ENCODE data around the gene PDE6A.
A peak's percentile ranks its signal among the peaks of the same experiment; 100 is the strongest.

Gene PDE6A

DNA sequence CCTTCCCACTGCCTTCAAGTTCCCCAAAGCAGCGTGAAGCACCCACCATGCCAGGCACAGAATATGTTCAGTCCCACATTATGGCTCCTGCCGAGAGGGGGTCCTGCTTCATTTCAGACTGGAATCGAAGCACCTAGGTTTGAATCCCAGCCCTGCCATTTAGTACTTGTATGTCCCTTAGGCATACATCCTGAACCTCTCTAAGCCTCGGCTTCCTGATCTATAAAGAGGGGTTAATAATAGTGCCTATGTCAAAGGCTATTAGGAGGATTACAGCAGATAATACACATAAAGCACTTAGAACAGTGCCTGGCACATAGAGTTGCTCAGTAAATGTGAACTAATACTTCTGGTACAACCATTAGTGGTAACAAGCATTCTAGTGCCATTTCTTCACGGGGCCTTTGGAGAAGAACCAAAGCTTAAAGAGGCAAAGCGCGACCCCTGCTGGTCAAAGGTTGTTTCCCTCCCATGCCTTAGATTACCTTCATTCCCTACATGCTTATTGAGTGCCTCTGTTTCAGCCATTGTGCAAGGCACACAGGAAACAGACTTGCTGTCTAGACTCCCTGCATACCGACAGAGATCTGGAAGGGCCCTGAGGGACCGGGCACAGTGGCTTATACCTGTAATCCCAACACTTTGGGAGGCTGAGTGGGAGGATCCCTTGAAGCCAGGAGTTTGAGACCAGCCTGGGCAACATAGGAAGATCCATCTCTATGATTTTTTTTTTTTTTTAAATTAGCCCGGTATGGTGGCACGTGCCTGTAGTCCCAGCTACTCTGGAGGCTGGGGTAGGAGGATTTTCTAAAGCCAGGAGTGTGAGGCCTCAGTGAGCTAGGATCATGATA is 116.2 kb downstream of the PDE6A start:
- Histone ChIP-seq H3K9ac (ENCODE audit: low read length) (no peak overlapping the region), H3K27me3 (ENCODE audit: control insufficient read depth in 1 of 2, insufficient read depth in 2 of 2, low read length in 2 of 2) (no peaks in the 10 kb centered on the region), H3K9me3 (ENCODE audit: low read length) (no peaks in the 10 kb centered on the region), H3K4me3 (ENCODE audit: low read depth in 1 of 2, low read length in 2 of 2) (no peak overlapping the region), H3K4me1 (ENCODE audit: insufficient read depth, low read length) (peaks cover 66% of the 10 kb centered on the region), H3K27ac (ENCODE audit: low read depth, low read length) (peak overlapping the region; percentile 45), H3K36me3 (ENCODE audit: insufficient read depth, low read length) (peaks cover 24% of the 10 kb centered on the region)

DNA sequence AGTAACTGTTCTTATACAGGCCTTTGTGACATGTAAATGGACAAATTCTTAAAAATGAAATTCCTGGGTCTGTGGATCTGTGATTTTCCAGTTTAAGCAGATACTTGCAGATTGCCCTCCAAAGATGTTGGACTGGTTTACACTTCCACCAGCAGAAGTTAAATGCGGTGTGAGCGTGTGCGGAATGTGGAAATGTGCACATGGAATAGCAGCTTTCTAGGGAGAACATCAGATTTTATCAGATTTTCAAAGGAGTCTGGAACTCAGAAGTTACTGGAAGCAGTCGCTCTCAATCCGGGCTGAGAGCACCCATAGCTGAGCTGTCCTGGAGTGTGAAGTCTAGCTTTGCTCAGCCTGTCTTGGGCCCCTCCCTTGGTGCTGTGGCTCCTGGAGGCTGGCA is 117.0 kb downstream of the PDE6A start:
- peaks cover 16% of the 10 kb centered on the region for H3K36me3 ChIP-seq (ENCODE audit: insufficient read depth, low read length)
- peak overlapping the region; percentile 34 for H3K9ac ChIP-seq (ENCODE audit: low read length)
- H3K9me3 ChIP-seq (ENCODE audit: low read length): no peaks in the 10 kb centered on the region
- H3K27ac ChIP-seq (ENCODE audit: low read depth, low read length): peak overlapping the region; percentile 45
- H3K4me1 ChIP-seq (ENCODE audit: insufficient read depth, low read length): peaks cover 74% of the 10 kb centered on the region
- H3K27me3 ChIP-seq (ENCODE audit: control insufficient read depth in 1 of 2, insufficient read depth in 2 of 2, low read length in 2 of 2): no peaks in the 10 kb centered on the region
- H3K4me3 ChIP-seq (ENCODE audit: low read depth in 1 of 2, low read length in 2 of 2): no peak overlapping the region

DNA sequence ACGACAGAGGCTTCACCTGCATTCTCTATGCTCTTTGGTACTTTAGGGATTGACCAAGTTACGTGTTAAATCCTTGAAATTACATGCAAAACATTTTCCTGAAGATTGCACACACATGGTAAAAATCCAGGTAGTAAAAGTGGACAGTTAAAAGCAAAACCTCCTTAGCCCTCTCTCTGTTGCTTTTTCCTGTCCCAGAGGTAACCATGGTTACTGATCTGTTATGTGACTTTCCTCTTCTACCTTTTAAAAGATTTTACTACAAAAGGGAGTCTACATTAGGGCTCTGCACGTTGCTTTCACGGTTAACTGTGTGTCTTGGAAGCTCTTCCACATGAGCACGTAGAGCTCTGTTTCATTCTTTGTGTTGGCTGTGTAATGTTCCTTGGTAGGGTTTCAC is 117.5 kb downstream of the PDE6A start:
- H3K9me3 ChIP-seq (ENCODE audit: low read length): no peaks in the 10 kb centered on the region
- peaks cover 12% of the 10 kb centered on the region for H3K36me3 ChIP-seq (ENCODE audit: insufficient read depth, low read length)
- H3K27me3 ChIP-seq (ENCODE audit: control insufficient read depth in 1 of 2, insufficient read depth in 2 of 2, low read length in 2 of 2): no peaks in the 10 kb centered on the region
- peaks cover 74% of the 10 kb centered on the region for H3K4me1 ChIP-seq (ENCODE audit: insufficient read depth, low read length)
- peak overlapping the region; percentile 84 for H3K27ac ChIP-seq (ENCODE audit: low read depth, low read length)
- H3K4me3 ChIP-seq (ENCODE audit: low read depth in 1 of 2, low read length in 2 of 2): no peak overlapping the region
- H3K9ac ChIP-seq (ENCODE audit: low read length): peak overlapping the region; percentile 34

DNA sequence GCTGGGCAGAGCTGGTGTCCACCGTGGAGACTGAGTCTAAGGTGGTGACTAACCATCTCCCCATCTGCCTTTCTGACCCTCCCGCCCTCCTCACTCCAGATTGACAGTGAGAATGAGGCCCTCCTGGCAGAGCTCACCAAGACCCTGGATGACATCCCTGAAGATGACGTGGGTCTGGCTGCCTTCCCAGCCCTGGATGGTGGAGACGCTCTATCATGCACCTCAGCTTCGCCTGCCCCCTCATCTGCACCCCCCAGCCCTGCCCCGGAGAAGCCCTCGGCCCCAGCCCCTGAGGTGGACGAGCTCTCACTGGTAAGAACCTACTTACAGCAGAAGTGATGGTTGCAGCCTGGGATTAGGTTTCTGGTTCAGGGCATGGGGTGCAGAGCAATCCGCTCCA is 118.0 kb downstream of the PDE6A start:
- Histone ChIP-seq H3K9ac (ENCODE audit: low read length) (peak overlapping the region; percentile 39), H3K9me3 (ENCODE audit: low read length) (no peaks in the 10 kb centered on the region), H3K27me3 (ENCODE audit: control insufficient read depth in 1 of 2, insufficient read depth in 2 of 2, low read length in 2 of 2) (no peaks in the 10 kb centered on the region), H3K4me3 (ENCODE audit: low read depth in 1 of 2, low read length in 2 of 2) (no peak overlapping the region), H3K36me3 (ENCODE audit: insufficient read depth, low read length) (peaks cover 11% of the 10 kb centered on the region), H3K4me1 (ENCODE audit: insufficient read depth, low read length) (peaks cover 74% of the 10 kb centered on the region), H3K27ac (ENCODE audit: low read depth, low read length) (peak overlapping the region; percentile 84)

DNA sequence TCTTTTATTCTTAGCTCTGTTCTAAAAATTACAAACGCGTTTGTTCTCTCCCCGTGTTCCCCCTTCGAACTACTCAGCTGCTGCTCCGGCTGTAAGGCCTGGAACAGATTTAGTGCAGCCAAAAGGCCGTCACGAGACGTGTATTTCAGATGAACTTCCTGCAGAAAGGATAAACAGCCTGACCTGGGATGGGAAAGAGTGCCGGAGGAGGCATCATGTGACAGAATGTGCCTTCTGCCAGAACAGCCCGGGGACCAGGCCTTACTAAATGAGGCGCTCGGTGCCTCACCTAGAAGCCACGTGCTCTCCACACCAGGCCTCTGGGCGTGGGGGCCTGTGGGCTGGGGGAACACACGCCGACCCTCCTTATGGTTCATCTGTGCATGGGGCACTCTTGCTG is 119.7 kb downstream of the PDE6A start:
- H3K4me1 ChIP-seq (ENCODE audit: insufficient read depth, low read length): peaks cover 65% of the 10 kb centered on the region
- H3K27me3 ChIP-seq (ENCODE audit: control insufficient read depth in 1 of 2, insufficient read depth in 2 of 2, low read length in 2 of 2): no peaks in the 10 kb centered on the region
- peak overlapping the region; percentile 39 for H3K9ac ChIP-seq (ENCODE audit: low read length)
- H3K27ac ChIP-seq (ENCODE audit: low read depth, low read length): peak overlapping the region; percentile 84
- H3K4me3 ChIP-seq (ENCODE audit: low read depth in 1 of 2, low read length in 2 of 2): no peak overlapping the region
- H3K9me3 ChIP-seq (ENCODE audit: low read length): no peaks in the 10 kb centered on the region
- peaks cover 15% of the 10 kb centered on the region for H3K36me3 ChIP-seq (ENCODE audit: insufficient read depth, low read length)

DNA sequence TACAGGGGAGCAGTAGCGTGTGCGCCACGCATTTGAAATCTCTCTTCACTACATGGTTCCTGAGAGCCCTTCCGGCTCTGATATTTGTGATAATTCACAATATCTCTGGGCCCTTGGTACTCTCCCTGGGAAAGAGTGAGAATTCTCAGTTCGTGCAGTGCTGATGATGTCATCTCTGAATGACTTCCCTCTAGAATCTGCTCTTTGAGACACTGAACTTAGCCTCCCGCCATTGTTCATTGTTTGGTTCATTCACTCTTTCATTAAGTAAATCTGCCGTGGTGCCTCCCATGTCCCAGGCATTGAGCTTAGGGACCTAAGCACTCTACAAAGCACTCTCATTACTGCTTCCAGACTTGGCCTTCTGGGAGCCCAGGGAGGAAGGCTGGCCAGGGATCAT is 120.5 kb downstream of the PDE6A start:
- Histone ChIP-seq H3K9me3 (ENCODE audit: low read length) (no peaks in the 10 kb centered on the region), H3K27ac (ENCODE audit: low read depth, low read length) (peak overlapping the region; percentile 84), H3K9ac (ENCODE audit: low read length) (peak overlapping the region; percentile 22), H3K4me1 (ENCODE audit: insufficient read depth, low read length) (peaks cover 65% of the 10 kb centered on the region), H3K27me3 (ENCODE audit: control insufficient read depth in 1 of 2, insufficient read depth in 2 of 2, low read length in 2 of 2) (no peaks in the 10 kb centered on the region), H3K4me3 (ENCODE audit: low read depth in 1 of 2, low read length in 2 of 2) (peak overlapping the region in 1 of 2 donors; percentile 22), H3K36me3 (ENCODE audit: insufficient read depth, low read length) (peaks cover 15% of the 10 kb centered on the region)

DNA sequence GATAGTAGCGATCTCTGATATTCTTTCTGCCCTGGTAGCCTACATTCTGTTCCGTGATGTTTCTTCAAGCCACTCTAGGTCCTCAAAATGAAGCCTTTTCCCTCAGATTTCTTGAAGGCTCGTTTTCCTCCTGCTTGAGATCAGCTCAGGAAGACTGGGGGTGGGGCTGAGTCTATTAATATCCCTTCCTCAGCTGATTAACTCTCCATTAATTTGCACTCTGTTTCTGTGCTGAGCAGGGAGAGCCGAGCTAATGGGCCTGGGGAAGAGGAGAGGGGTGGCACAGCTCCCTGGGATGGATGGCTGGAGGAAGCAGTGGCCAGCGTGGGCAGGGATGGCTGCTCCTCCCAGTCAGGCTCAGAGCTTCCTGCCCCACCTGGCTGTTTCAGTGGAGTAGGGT is 121.2 kb downstream of the PDE6A start:
- Histone ChIP-seq H3K4me1 (ENCODE audit: insufficient read depth, low read length) (peaks cover 57% of the 10 kb centered on the region), H3K9ac (ENCODE audit: low read length) (no peak overlapping the region), H3K27me3 (ENCODE audit: control insufficient read depth in 1 of 2, insufficient read depth in 2 of 2, low read length in 2 of 2) (no peaks in the 10 kb centered on the region), H3K36me3 (ENCODE audit: insufficient read depth, low read length) (peaks cover 15% of the 10 kb centered on the region), H3K9me3 (ENCODE audit: low read length) (no peaks in the 10 kb centered on the region), H3K27ac (ENCODE audit: low read depth, low read length) (peak overlapping the region; percentile 84), H3K4me3 (ENCODE audit: low read depth in 1 of 2, low read length in 2 of 2) (peak overlapping the region in 1 of 2 donors; percentile 12)

DNA sequence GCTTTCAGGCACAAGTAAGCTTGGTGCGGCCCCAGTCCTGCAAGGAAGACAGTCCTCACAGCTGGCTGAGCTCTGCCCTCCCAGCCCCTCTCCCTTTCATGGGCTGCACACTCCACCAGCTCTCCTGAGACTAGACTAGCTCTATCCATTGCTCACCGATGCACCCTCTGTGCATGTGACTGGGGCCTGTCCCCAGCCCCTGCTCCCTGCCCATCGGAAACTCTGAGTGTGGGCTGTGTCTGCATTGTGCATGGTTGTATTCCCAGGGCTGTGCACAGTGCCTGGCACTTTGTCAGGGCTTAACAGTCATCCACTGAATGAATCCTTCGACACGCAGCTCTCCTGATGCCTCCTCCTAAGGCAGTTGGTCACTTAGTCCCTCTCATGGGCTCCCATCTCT is 122.3 kb downstream of the PDE6A start:
- Histone ChIP-seq H3K27ac (ENCODE audit: low read depth, low read length) (no peak overlapping the region), H3K4me3 (ENCODE audit: low read depth in 1 of 2, low read length in 2 of 2) (no peak overlapping the region)

DNA sequence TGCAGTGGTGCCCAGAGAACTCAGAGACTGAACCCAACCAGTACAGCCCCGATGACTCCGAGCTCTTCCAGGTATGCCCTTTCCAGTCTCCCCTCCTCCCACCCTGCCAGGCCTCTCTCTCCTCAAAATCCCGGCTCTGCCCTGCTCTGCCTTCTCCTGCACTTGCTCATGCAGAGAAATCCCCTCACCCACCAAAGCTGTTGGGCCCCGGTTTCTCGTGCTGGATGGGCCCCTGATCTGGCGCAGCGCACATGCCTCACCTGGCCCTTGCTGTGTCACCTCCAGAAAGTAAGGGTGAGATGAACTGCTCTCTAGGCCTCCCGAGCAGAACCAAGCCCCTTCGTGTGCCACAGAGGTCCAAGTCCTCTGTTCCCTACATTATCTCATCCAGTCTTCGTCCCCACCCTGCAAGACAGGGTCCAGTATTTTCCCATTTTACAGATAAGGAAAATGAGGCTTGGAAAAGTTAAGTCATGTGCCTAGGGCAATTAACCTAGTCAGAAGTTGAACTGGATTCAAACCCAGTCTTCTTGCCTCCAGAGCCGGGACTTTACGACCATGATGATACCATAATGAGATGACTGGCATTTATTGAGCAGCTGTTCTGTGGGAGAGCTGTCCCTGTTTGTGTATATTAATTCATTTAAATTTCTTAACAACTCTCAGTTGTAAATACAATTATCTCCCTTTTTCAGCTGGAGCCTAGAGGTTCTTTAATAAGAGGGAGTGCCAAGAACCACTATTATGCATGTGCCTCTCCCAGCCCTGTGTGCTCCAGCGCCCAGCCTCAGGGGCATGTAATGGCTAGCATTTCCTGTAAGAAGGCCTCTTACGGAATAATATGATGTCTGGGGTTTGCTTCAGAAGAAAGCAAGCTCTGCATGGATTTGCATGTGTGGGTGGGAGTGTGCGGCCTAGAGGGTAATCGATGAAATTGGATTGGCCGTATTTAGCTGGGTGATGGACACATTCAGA is 123.8 kb downstream of the PDE6A start:
- no peaks in the 10 kb centered on the region for H3K9me3 ChIP-seq (ENCODE audit: low read length)
- no peak overlapping the region for H3K9ac ChIP-seq (ENCODE audit: low read length)

More for the DNA sequence above, 122.3 kb downstream of the PDE6A start:
- H3K9me3 ChIP-seq (ENCODE audit: low read length): no peaks in the 10 kb centered on the region
- H3K36me3 ChIP-seq (ENCODE audit: insufficient read depth, low read length): peaks cover 14% of the 10 kb centered on the region
- no peak overlapping the region for H3K9ac ChIP-seq (ENCODE audit: low read length)
- no peaks in the 10 kb centered on the region for H3K27me3 ChIP-seq (ENCODE audit: control insufficient read depth in 1 of 2, insufficient read depth in 2 of 2, low read length in 2 of 2)
- peaks cover 47% of the 10 kb centered on the region for H3K4me1 ChIP-seq (ENCODE audit: insufficient read depth, low read length)

DNA sequence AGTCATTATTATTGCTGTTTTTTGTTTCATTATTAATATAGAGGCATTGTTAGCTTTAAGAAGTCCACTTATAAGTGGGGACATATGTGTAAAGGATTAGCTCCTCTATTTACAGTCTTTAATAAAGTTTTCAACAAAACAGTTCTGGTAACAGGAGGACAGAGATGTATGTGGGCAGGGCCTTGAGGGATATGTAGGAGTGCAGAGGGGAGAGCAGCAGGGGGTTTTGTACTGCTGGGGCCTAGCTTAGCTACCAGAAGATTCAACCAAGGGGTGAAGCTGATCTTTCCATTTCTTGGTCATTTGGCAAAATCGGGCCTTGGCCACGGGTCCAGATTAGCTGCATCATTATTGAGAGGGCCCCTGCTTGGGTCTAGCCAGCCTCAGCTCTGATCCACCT is 124.6 kb downstream of the PDE6A start:
- no peak overlapping the region for H3K9ac ChIP-seq (ENCODE audit: low read length)
- H3K27ac ChIP-seq (ENCODE audit: low read depth, low read length): no peak overlapping the region
- H3K9me3 ChIP-seq (ENCODE audit: low read length): no peaks in the 10 kb centered on the region
- no peak overlapping the region for H3K4me3 ChIP-seq (ENCODE audit: low read depth in 1 of 2, low read length in 2 of 2)
- H3K36me3 ChIP-seq (ENCODE audit: insufficient read depth, low read length): peaks cover 9% of the 10 kb centered on the region
- H3K4me1 ChIP-seq (ENCODE audit: insufficient read depth, low read length): peaks cover 25% of the 10 kb centered on the region
- H3K27me3 ChIP-seq (ENCODE audit: control insufficient read depth in 1 of 2, insufficient read depth in 2 of 2, low read length in 2 of 2): no peaks in the 10 kb centered on the region

More for the DNA sequence above, 123.8 kb downstream of the PDE6A start:
- H3K4me3 ChIP-seq (ENCODE audit: low read depth in 1 of 2, low read length in 2 of 2): no peak overlapping the region
- H3K36me3 ChIP-seq (ENCODE audit: insufficient read depth, low read length): peaks cover 9% of the 10 kb centered on the region
- H3K27ac ChIP-seq (ENCODE audit: low read depth, low read length): no peak overlapping the region
- no peaks in the 10 kb centered on the region for H3K27me3 ChIP-seq (ENCODE audit: control insufficient read depth in 1 of 2, insufficient read depth in 2 of 2, low read length in 2 of 2)
- H3K4me1 ChIP-seq (ENCODE audit: insufficient read depth, low read length): peaks cover 32% of the 10 kb centered on the region

DNA sequence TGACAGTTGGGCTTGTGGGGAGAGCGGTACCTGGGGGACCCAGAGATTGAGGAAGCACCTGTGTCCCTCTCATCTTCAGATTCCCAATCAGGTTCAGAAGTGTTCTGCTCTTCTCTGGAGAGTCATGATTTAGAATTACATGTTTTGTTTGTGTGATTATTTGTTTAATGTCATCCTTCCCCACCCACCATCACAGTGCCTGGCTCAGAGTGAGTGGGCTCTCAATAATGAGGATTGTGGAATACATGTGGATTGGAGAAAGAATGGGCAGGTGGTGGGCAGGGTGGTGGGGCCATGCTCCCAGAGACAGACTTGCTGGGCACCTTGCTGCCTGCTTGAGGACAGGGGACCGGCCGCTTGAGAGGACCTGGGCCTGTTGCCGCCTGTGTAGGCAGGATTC is 126.5 kb downstream of the PDE6A start:
- peaks cover 19% of the 10 kb centered on the region for H3K4me1 ChIP-seq (ENCODE audit: insufficient read depth, low read length)
- no peak overlapping the region for H3K9ac ChIP-seq (ENCODE audit: low read length)
- no peak overlapping the region for H3K27ac ChIP-seq (ENCODE audit: low read depth, low read length)
- no peak overlapping the region for H3K4me3 ChIP-seq (ENCODE audit: low read depth in 1 of 2, low read length in 2 of 2)
- peaks cover 9% of the 10 kb centered on the region for H3K36me3 ChIP-seq (ENCODE audit: insufficient read depth, low read length)
- no peaks in the 10 kb centered on the region for H3K9me3 ChIP-seq (ENCODE audit: low read length)
- no peaks in the 10 kb centered on the region for H3K27me3 ChIP-seq (ENCODE audit: control insufficient read depth in 1 of 2, insufficient read depth in 2 of 2, low read length in 2 of 2)
